Choroid plexus epithelial cell (primary cell): Measurements from ENCODE around the gene ZMYM2.
A peak's percentile ranks its signal among the peaks of the same experiment; 100 is the strongest.
"Not testable (repeated sequence)": the region's sequence is repeated elsewhere in the genome, so short reads cannot be mapped to it uniquely, and the experiment has no call there.

Source experiments
- DNase-seq: peaks from one replicate; pipeline ENCODE4 v3.0.0-alpha.2; 2010; ENCODE audit warnings: low read depth
- H3K4me3 ChIP-seq: 2 replicates; pipeline ENCODE4 v1.5.1; 2011; ENCODE audit warnings: low read depth, mild to moderate bottlenecking, control low read depth, low read length, moderate library complexity
- CTCF ChIP-seq: conservative IDR thresholded peaks from 2 replicates; pipeline ENCODE4 v1.5.1; 2011; ENCODE audit warnings: low read depth, mild to moderate bottlenecking, control low read depth, inconsistent platforms, low read length, moderate library complexity

ZMYM2 gene

GRCh38 chr13:19961924-19962323 is 3.4 kb downstream of the ZMYM2 start:
- H3K4me3 ChIP-seq = no peak overlapping the region
- TF ChIP-seq CTCF = no peak
- DNase-seq = no peak

DNA sequence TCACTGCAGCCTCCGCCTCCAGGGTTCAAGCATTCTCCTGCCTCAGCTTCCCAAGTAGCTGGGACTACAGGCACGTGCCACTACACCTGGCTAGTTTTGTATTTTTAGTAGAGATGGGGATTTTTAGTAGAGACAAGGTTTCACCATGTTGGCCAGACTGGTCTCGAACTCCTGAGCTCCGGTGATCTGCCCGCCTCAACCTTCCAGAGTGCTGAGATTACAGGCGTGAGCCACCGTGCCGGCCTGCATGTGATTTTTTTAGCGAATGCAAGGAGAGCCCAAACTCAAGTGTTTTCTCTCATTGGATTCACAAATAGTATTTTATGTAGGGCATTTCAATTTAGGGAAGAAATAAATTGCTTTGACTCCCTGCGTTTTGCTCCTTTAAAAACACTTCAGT is 4.4 kb downstream of the ZMYM2 start:
- H3K4me3 ChIP-seq = no peak overlapping the region
- no peak for TF ChIP-seq CTCF
- DNase-seq = no peak

- TF ChIP-seq CTCF = no peak
- DNase-seq = peak; percentile 13
- no peak overlapping the region for H3K4me3 ChIP-seq
Measured at GRCh38 chr13:19967621-19968020, 9.1 kb downstream of the ZMYM2 start.

- DNase-seq = not testable (repeated sequence)
Measured at GRCh38 chr13:19974498-19975009, 16.0 kb downstream of the ZMYM2 start.

GRCh38 chr13:19978831-19979437 is 20.4 kb downstream of the ZMYM2 start:
- no peak for DNase-seq
- no peak for TF ChIP-seq CTCF
- no peak overlapping the region for H3K4me3 ChIP-seq

More at GRCh38 chr13:19974498-19975009, 16.0 kb downstream of the ZMYM2 start:
- H3K4me3 ChIP-seq = not testable (repeated sequence)

- no peak for TF ChIP-seq CTCF
- peak; percentile 19 for DNase-seq
- no peak overlapping the region for H3K4me3 ChIP-seq
Measured at GRCh38 chr13:19981685-19982238, 23.2 kb downstream of the ZMYM2 start.

DNA sequence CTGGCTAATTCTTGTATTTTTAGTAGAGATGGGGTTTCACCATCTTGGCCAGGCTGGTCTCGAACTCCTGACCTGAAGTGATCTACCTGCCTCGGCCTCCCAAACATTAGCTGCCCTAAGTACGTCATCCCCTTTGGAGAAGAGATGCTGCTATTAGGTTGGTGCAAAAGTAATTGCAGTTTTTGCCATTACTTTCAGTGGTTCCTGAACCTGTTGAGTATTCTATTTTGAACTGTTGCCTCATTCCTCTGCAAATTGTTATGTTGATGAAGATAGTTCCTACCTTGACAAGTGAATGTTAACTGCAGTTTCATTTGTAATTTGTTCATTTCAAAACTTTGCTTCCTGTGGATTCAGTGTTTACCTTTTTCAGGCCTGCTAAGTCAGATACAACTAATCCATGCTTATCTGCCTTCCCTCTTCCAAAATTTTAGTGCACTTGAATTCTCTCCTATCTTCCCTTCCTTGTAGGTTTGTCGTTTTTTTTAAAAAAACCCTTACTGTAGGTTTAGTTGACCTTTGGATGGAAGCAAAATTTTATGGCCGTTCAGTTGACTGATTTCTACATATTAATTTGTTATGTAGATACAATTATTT is 24.0 kb downstream of the ZMYM2 start:
- DNase-seq = no peak
- no peak for TF ChIP-seq CTCF
- H3K4me3 ChIP-seq = no peak overlapping the region
